ENCODE results near the gene NXNL1.
A peak's percentile ranks its signal among the peaks of the same experiment; 100 is the strongest.

Gene NXNL1

GRCh38 chr19:17424743-17425365, 35.9 kb downstream of the NXNL1 start:
- intact Hi-C loops (cut with DNase I) = no loop called here

GRCh38 chr19:17423429-17424208, 37.1 kb downstream of the NXNL1 start:
- intact Hi-C loops (cut with DNase I) = no loop called here
- DNase-seq = peak in 1 of 10 donors; percentile 84

More at GRCh38 chr19:17424743-17425365, 35.9 kb downstream of the NXNL1 start:
- peak in 8 of 10 donors; percentile 29 to 94 (median 51) for DNase-seq

- DNase-seq = no peak
These were observed 38.8 kb downstream of the NXNL1 start for GRCh38 chr19:17421942-17422341.

GRCh38 chr19:17420475-17420924, 40.2 kb downstream of the NXNL1 start:
- DNase-seq = peak in 2 of 10 donors; percentile 15 to 81
- intact Hi-C loops (cut with DNase I) = no loop called here

More at GRCh38 chr19:17421942-17422341, 38.8 kb downstream of the NXNL1 start:
- intact Hi-C loops (cut with DNase I) = no loop called here

GRCh38 chr19:17419621-17420474, 40.9 kb downstream of the NXNL1 start, which contains the start of gene MVB12A:
MVB12A (plus strand) TSS chr19:17420047; CDS start chr19:17420136, 89 bp downstream.
- peak; percentile 96 to 100 (median 98) for DNase-seq
- intact Hi-C loops (cut with DNase I) = no loop called here

- intact Hi-C loops (cut with DNase I) = no loop called here
- no peak for DNase-seq
These were observed 41.5 kb downstream of the NXNL1 start for GRCh38 chr19:17419154-17419620.

- intact Hi-C loops (cut with DNase I) = no loop called here
- DNase-seq = no peak
These were observed 42.0 kb downstream of the NXNL1 start for GRCh38 chr19:17418710-17419109.

- intact Hi-C loops (cut with DNase I) = no loop called here
These were observed 45.6 kb downstream of the NXNL1 start for GRCh38 chr19:17415121-17415520.

GRCh38 chr19:17414097-17414496, 46.6 kb downstream of the NXNL1 start:
- intact Hi-C loops (cut with DNase I) = no loop called here

More at GRCh38 chr19:17415121-17415520, 45.6 kb downstream of the NXNL1 start:
- DNase-seq = no peak

GRCh38 chr19:17411801-17412200, 48.9 kb downstream of the NXNL1 start:
- DNase-seq = no peak
- intact Hi-C loops (cut with DNase I) = no loop called here

More at GRCh38 chr19:17414097-17414496, 46.6 kb downstream of the NXNL1 start:
- no peak for DNase-seq

GRCh38 chr19:17409990-17410389, 50.7 kb downstream of the NXNL1 start:
- intact Hi-C loops (cut with DNase I) = no loop called here
- no peak for DNase-seq

GRCh38 chr19:17406887-17407196, 53.9 kb downstream of the NXNL1 start:
- DNase-seq = no peak
- intact Hi-C loops (cut with DNase I) = no loop called here

- intact Hi-C loops (cut with DNase I) = no loop called here
- DNase-seq = peak in 1 of 10 donors; percentile 18
These were observed 54.5 kb downstream of the NXNL1 start for GRCh38 chr19:17406046-17406886.

Data from posterior cingulate gyrus (tissue), 11 donors.